SKM-1 treated with dmso at 0.1 percent for 144 hours (cell line): ENCODE measurements around the gene SEPTIN7.

ENCODE experiments used
- DNase-seq: peaks from one replicate; lab custom pipeline; 2025; ENCODE audit not compliant: unreplicated experiment; lab: John Stamatoyannopoulos, UW

SEPTIN7 gene

DNA sequence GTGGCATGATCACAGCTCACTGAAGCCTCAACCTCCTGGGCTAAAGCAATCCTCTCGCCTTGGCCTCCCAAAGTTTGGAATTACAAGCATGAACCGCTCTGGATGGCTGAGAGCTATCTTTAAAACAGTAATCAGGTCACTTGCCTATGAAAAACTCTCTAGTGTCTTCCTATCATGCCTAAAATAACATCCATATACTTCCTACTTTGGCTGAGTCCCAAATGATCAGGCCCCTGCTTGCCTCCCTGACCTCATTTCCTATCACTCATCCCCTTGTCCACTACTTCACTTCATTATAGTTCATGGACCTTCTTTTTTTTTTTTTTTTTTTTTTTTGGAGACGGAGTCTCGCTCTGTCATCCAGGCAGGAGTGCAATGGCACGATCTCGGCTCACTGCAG lies 28.0 kb downstream of the SEPTIN7 start:
- no peak for DNase-seq

- DNase-seq = no peak
These were observed 30.4 kb downstream of the SEPTIN7 start for GRCh38 chr7:35831208-35831607.

DNA sequence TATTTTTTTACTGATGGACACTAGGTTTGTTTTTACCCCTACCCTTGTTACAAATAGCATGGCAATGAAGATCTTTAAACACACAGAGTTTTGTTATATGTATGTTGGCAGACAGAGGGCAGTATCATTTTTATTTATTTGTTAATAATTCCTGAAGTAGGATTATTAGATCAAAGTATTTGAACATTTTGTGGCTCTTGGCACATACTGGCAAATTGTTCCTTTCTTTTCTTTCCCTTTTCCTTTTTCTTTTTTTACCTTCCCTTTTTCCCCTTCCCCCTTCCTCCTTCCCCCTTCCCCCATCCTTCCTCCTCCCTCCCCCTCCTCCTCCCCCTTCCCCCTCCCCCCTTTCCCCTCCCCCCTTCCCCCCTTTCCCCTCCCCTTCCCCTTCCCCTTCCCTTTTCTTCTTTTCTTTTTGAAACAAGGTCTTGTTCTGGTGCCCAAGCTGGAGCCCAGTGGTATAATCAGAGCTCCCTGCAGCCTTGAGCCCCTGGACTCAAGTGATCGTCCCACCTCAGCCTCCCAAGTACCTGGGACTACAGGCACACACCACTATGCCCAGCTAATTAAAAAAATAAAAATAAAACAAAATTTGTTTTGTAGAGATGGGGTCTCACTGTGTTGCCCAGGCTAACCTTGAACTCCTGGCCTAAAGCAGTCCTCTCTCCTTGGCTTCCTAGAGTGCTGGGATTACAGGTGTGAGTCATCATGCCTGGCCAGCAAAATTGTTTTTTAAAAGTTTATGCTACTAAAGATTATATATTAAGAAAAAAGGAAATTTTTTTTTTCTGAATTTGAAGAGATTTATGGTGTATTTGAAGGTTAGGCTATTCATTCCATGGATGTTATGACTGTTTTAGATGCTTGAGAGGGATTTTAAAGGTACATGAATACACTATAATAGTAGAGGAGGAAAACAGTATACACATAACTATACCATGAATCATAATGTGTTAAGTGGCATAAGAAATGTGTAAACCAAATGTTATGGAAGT lies 39.3 kb downstream of the SEPTIN7 start:
- DNase-seq = no peak

GRCh38 chr7:35846816-35847412 lies 46.1 kb downstream of the SEPTIN7 start:
- DNase-seq = no peak

DNA sequence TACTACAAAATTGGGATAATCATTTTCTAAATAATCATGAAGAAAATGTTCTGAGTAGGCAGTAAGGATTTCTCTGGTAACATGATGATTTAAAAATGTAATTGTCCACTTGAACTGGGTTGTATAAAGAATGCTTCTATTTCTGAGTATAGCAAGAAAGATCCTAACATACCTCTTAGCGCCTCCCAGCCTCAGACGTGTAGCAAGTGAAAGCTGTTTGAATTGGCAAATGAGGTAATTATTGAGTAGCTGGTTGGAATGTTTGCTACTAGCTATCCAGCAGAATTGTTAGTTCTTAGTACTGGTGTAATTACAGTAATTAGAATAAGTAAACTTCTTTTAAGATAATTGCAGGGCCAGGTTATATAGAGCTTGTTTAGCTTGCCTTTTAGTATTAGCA lies 47.9 kb downstream of the SEPTIN7 start:
- no peak for DNase-seq

DNA sequence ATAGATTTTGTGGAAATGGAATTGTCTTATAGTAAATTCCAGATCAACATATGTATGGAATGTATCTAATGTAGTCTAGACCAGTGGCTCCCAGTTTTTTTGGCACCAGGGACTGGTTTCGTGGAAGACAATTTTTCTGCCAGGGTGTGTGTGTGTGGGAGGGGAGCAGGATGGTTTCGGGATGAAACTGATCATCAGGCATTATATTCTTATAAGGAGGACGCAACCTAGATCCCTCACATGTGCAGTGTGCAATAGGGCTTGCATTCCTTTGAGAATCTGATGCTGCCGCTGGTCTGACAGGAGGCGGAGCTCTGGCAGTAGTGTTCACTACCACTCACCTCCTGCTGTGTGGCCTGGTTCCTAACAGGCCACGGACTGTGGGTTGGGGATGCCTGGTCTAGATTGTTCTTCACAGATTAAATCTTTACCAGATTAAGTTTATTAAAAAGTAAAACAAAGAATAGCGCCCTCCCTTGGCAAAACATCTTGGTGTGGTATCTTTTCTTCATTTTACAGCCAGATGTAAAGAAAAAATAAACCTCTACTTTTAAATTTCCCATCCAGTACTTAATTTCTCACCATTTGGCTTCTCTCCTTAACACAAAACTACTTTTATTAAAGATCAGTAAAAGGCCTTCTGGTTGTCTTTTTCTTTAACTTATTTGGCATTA lies 48.4 kb downstream of the SEPTIN7 start:
- no peak for DNase-seq

- no peak for DNase-seq
These were observed 49.1 kb downstream of the SEPTIN7 start for GRCh38 chr7:35849954-35850353.
